ENCODE results near the gene SHB. TPM values are rescaled to one million over a fixed set of nuclear protein-coding genes. Genes with fewer than 3 reads are reported as not detected.
A peak's percentile ranks its signal among the peaks of the same experiment; 100 is the strongest.

Gene SHB
- total RNA-seq, 2 experiments from 2014 or later: 0.41 to 1.0 TPM

DNA sequence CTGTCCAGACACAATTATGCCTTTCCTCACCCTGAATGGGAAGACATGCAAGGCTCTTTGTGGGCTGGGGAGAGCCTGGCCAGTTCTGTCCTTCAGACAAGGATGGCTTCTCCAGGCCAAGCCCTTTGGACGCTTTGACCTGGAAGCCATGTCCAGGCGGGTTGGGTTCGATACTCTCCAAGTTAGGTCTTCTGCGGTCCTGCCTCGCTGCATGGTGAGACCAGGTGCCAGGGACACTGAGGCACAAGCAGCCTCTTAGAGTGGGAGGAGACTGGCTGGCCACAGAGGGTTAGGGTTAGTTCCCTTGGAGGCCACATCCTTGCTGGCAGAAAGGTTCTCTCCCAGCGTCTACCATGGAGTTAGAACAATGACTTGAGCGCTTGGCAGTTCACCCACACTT, 67.6 kb downstream of the SHB start:
- DNase-seq (ENCODE audit: low spot score): no peak
- Histone ChIP-seq H3K4me1 (ENCODE audit: insufficient read depth, low read length, poor library complexity, severe bottlenecking) (no peaks in the 10 kb centered on the region), H3K79me2 (ENCODE audit: insufficient read depth, low read depth, low read length) (no peaks in the 10 kb centered on the region), H3K9me3 (ENCODE audit: low read length) (no peaks in the 10 kb centered on the region), H3K36me3 (ENCODE audit: insufficient read depth, low read length) (no peaks in the 10 kb centered on the region), H4K20me1 (ENCODE audit: insufficient read depth, low read length) (no peaks in the 10 kb centered on the region), H3K4me3 (ENCODE audit: low read depth, low read length, poor library complexity, severe bottlenecking) (no peak overlapping the region), H3K9me2 (ENCODE audit: insufficient read depth, low read length) (no peaks in the 10 kb centered on the region), H3K4me2 (ENCODE audit: low read length) (no peak overlapping the region), H2AFZ (ENCODE audit: low read length) (no peak overlapping the region), H3K27ac (ENCODE audit: low read depth, low read length, poor library complexity, severe bottlenecking) (no peak overlapping the region)
- intact Hi-C loops (cut with micrococcal nuclease; ENCODE audit: unreplicated experiment): no loop called here
- CTCF ChIA-PET (ENCODE audit: unreplicated experiment): no interaction called here
- BruUV-seq (replicated peaks): no TSS peak
- POLR2A ChIA-PET: no interaction called here
- TF ChIP-seq, protein P1, sequence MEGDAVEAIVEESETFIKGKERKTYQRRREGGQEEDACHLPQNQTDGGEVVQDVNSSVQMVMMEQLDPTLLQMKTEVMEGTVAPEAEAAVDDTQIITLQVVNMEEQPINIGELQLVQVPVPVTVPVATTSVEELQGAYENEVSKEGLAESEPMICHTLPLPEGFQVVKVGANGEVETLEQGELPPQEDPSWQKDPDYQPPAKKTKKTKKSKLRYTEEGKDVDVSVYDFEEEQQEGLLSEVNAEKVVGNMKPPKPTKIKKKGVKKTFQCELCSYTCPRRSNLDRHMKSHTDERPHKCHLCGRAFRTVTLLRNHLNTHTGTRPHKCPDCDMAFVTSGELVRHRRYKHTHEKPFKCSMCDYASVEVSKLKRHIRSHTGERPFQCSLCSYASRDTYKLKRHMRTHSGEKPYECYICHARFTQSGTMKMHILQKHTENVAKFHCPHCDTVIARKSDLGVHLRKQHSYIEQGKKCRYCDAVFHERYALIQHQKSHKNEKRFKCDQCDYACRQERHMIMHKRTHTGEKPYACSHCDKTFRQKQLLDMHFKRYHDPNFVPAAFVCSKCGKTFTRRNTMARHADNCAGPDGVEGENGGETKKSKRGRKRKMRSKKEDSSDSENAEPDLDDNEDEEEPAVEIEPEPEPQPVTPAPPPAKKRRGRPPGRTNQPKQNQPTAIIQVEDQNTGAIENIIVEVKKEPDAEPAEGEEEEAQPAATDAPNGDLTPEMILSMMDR (conservative IDR thresholded peaks at IDR 0.05; ENCODE audit: low read length): no peak
- TF ChIP-seq EZH2phosphoT487 (IDR thresholded peaks at IDR 0.05; ENCODE audit: borderline replicate concordance, low read depth, low read length): no peak

DNA sequence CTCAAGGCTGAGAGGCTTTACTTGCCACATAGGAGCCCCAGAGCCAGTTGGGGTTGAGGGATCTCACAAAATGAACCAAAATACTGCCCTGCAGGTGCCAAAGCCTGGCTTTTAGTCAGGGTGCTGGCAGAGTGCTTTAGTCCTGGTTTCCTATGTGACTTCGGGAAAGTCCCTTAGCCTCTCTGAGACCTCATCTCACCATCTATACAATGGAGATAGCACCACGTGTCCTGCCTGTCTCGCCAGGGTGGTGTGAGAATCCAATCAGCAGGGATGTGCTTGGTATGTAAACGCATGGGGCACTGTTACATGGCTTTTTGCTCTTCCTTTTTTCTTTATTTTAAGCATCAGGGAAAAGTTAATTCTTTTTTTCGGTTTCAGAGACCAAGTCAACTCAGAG, 68.3 kb downstream of the SHB start:
- Histone ChIP-seq H2AFZ (ENCODE audit: low read length) (no peak overlapping the region), H3K27ac (ENCODE audit: low read depth, low read length, poor library complexity, severe bottlenecking) (no peak overlapping the region), H4K20me1 (ENCODE audit: insufficient read depth, low read length) (no peaks in the 10 kb centered on the region)

DNA sequence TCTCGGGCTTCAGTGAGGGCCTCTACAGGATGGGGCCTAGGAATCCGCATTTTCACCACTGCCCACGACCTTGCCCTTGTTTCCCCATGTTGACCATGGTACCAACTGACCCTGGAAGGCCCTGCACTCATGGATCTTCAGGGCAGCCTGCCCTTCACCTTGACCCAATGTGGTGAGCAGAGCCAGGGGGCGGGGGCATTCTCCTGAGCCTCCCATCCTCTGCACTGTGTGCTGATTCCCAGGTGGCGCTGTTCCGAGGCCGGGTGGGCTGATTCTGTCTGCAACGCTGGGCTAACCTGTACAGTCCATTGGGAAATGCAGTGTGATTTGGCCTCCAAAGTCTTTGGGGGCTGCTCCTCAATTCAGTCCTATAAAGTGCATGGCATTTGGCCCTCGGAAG, 68.7 kb downstream of the SHB start:
- POLR2A ChIA-PET: no interaction called here

More for the DNA sequence above, 68.3 kb downstream of the SHB start:
- Histone ChIP-seq H3K79me2 (ENCODE audit: insufficient read depth, low read depth, low read length) (no peaks in the 10 kb centered on the region), H3K4me2 (ENCODE audit: low read length) (no peak overlapping the region), H3K4me1 (ENCODE audit: insufficient read depth, low read length, poor library complexity, severe bottlenecking) (no peaks in the 10 kb centered on the region), H3K9me2 (ENCODE audit: insufficient read depth, low read length) (no peaks in the 10 kb centered on the region), H3K4me3 (ENCODE audit: low read depth, low read length, poor library complexity, severe bottlenecking) (no peak overlapping the region), H3K9me3 (ENCODE audit: low read length) (no peaks in the 10 kb centered on the region), H3K36me3 (ENCODE audit: insufficient read depth, low read length) (no peaks in the 10 kb centered on the region)
- intact Hi-C loops (cut with micrococcal nuclease; ENCODE audit: unreplicated experiment): no loop called here
- no peak for TF ChIP-seq EZH2phosphoT487 (IDR thresholded peaks at IDR 0.05; ENCODE audit: borderline replicate concordance, low read depth, low read length)
- TF ChIP-seq, protein P1 (conservative IDR thresholded peaks at IDR 0.05; ENCODE audit: low read length): no peak; the same call in 1 of the 2 replicates
- no peak for DNase-seq (ENCODE audit: low spot score)
- CTCF ChIA-PET (ENCODE audit: unreplicated experiment): no interaction called here
- POLR2A ChIA-PET: no interaction called here
- BruUV-seq (replicated peaks): no TSS peak

More for the DNA sequence above, 68.7 kb downstream of the SHB start:
- Histone ChIP-seq H3K36me3 (ENCODE audit: insufficient read depth, low read length) (no peaks in the 10 kb centered on the region), H3K27ac (ENCODE audit: low read depth, low read length, poor library complexity, severe bottlenecking) (no peak overlapping the region), H3K4me3 (ENCODE audit: low read depth, low read length, poor library complexity, severe bottlenecking) (no peak overlapping the region), H3K9me3 (ENCODE audit: low read length) (no peaks in the 10 kb centered on the region), H2AFZ (ENCODE audit: low read length) (no peak overlapping the region), H3K4me1 (ENCODE audit: insufficient read depth, low read length, poor library complexity, severe bottlenecking) (no peaks in the 10 kb centered on the region), H3K9me2 (ENCODE audit: insufficient read depth, low read length) (no peaks in the 10 kb centered on the region), H4K20me1 (ENCODE audit: insufficient read depth, low read length) (no peaks in the 10 kb centered on the region), H3K4me2 (ENCODE audit: low read length) (no peak overlapping the region), H3K79me2 (ENCODE audit: insufficient read depth, low read depth, low read length) (no peaks in the 10 kb centered on the region)
- CTCF ChIA-PET (ENCODE audit: unreplicated experiment): no interaction called here
- intact Hi-C loops (cut with micrococcal nuclease; ENCODE audit: unreplicated experiment): no loop called here
- BruUV-seq (replicated peaks): no TSS peak
- DNase-seq (ENCODE audit: low spot score): no peak
- TF ChIP-seq, protein P1 (conservative IDR thresholded peaks at IDR 0.05; ENCODE audit: low read length): peak; percentile 49; the same call in 1 of the 2 replicates
- TF ChIP-seq EZH2phosphoT487 (IDR thresholded peaks at IDR 0.05; ENCODE audit: borderline replicate concordance, low read depth, low read length): no peak
